K562 (cell line): ENCODE results near the gene RFNG. TPM values are rescaled to one million over a fixed set of nuclear protein-coding genes. Genes with fewer than 3 reads are reported as not detected.

Experiments used
- ATAC-seq: fragments of 200-7000 bp; cut with Tn5 transposase; 3 replicates; pipeline ENCODE4 v1.9.1; 2020; ENCODE audit warnings: moderate library complexity
- BruUV-seq: library from RNA; stranded (reverse); fragments of 400-500 nt; replicated peaks from 2 replicates; lab custom pipeline; 2021; lab: Mats Ljungman, UMichigan
- CTCF ChIA-PET: fragments of 300-600 bp; formaldehyde crosslinking; extraction: SDS; loops from one replicate; lab custom pipeline; 2021; ENCODE audit warnings: low intra/inter-chr PET ratio; lab: Yijun Ruan, JAX
- POLR2A ChIA-PET: fragments of 300-600, 350-650 bp; sonication (Branson Sonifier 250); formaldehyde crosslinking; extraction: SDS; loops from one replicate; lab custom pipeline; 2021; ENCODE audit warnings: antibody characterized with exemption, inconsistent platforms; lab: Yijun Ruan, JAX
- DNase-seq, 4 experiments: peaks; one replicate each; pipeline versions ENCODE4 v3.0.0 to v3.0.0-alpha.2; 2011 to 2018; ENCODE audit warnings: low spot score in 3 of 4, mixed read lengths in 3 of 4; ENCODE audit errors: extremely low read depth in 1 of 4
- FAIRE-seq: peaks from 2 replicates; lab custom pipeline; 2011; peaks lifted over from hg19 to GRCh38; lab: Jason Lieb, UNC
- H2AFZ ChIP-seq: 2 replicates; pipeline ENCODE4 v1.6.0; 2011; ENCODE audit warnings: low read depth, low read length, control low read depth, inconsistent platforms
- H3K27ac ChIP-seq: fragments of 200-600 bp; 3 replicates; pipeline ENCODE4 v1.8.0; 2011; ENCODE audit warnings: low read depth, mild to moderate bottlenecking, control low read depth, inconsistent platforms, low read length, moderate library complexity, mixed read lengths; ENCODE audit errors: extremely low read depth
- H3K27me3 ChIP-seq, 2 experiments: fragments of 300-600 bp in 1 of 2; 2 replicates in 1 of 2; 3 replicates in 1 of 2; pipeline versions ENCODE4 v1.6.0 to v1.8.0; 2011; ENCODE audit warnings: inconsistent platforms in 2 of 2, low read length in 2 of 2, mild to moderate bottlenecking in 1 of 2, mixed read lengths in 1 of 2, moderate library complexity in 1 of 2; ENCODE audit not compliant: control insufficient read depth in 2 of 2, insufficient read depth in 2 of 2
- H3K36me3 ChIP-seq: fragments of 300-600 bp; 3 replicates; pipeline ENCODE4 v1.8.0; 2011; ENCODE audit warnings: mild to moderate bottlenecking, low read length, inconsistent platforms; ENCODE audit not compliant: control insufficient read depth, insufficient read depth
- H3K4me1 ChIP-seq, 2 experiments: fragments of 200-600 bp in 1 of 2; replicated peaks in 1 of 2; 2 replicates in 1 of 2; 3 replicates in 1 of 2; pipeline versions ENCODE4 v1.5.1 to v1.8.0; 2011; ENCODE audit warnings: inconsistent platforms in 2 of 2, low read length in 2 of 2, mild to moderate bottlenecking in 1 of 2, mixed read lengths in 1 of 2, moderate library complexity in 1 of 2; ENCODE audit not compliant: control insufficient read depth in 2 of 2, insufficient read depth in 2 of 2
- H3K4me2 ChIP-seq: 2 replicates; pipeline ENCODE4 v1.6.1; 2011; ENCODE audit warnings: low read length, control low read depth, inconsistent platforms, mixed read lengths; ENCODE audit not compliant: insufficient read depth
- H3K4me3 ChIP-seq: fragments of 200-600 bp; sonication (generic), shearing (Covaris generic); 2 replicates; pipeline ENCODE4 v1.5.1; 2016; ENCODE audit warnings: control low read depth, inconsistent platforms
- H3K79me2 ChIP-seq: fragments of 200-600 bp; 3 replicates; pipeline ENCODE4 v1.8.0; 2011; ENCODE audit warnings: low read length, inconsistent platforms; ENCODE audit not compliant: control insufficient read depth, insufficient read depth
- H3K9ac ChIP-seq, 2 experiments: 2 replicates each; pipeline versions ENCODE4 v1.6.0 to v1.6.1; 2011; ENCODE audit warnings: low read depth in 2 of 2, low read length in 2 of 2, control low read depth in 1 of 2, inconsistent platforms in 1 of 2, mild to moderate bottlenecking in 1 of 2, mixed read lengths in 1 of 2; ENCODE audit not compliant: insufficient read depth in 1 of 2
- H3K9me1 ChIP-seq: one replicate; pipeline ENCODE4 v1.6.0; 2011; ENCODE audit warnings: inconsistent platforms, mild to moderate bottlenecking, low read length, moderate library complexity; ENCODE audit not compliant: control insufficient read depth, insufficient read depth
- H3K9me3 ChIP-seq: replicated peaks from 2 replicates; pipeline ENCODE4 v1.5.1; 2011; ENCODE audit warnings: low read depth, low read length, inconsistent platforms; ENCODE audit not compliant: control insufficient read depth, insufficient read depth
- H4K20me1 ChIP-seq: replicated peaks from 2 replicates; pipeline ENCODE4 v1.6.1; 2011; ENCODE audit warnings: low read length, inconsistent platforms, mixed read lengths; ENCODE audit not compliant: control insufficient read depth, insufficient read depth
- BCL6 ChIP-seq: fragments of 250-450 bp; sonication (Bioruptor Pico); IDR thresholded peaks from 2 replicates; pipeline ENCODE4 v1.4.0; 2020
- GTF2E2 ChIP-seq: fragments of 200-800 bp; sonication (Bioruptor generic); IDR thresholded peaks from 2 replicates; pipeline ENCODE4 v1.6.1; 2016; ENCODE audit warnings: missing genetic modification characterization, missing compliant biosample characterization
- ILK ChIP-seq: fragments of 450-650 bp; IDR thresholded peaks from 2 replicates; pipeline ENCODE4 v1.6.1; 2016; ENCODE audit warnings: missing genetic modification characterization, low read depth, mild to moderate bottlenecking, missing compliant biosample characterization, moderate library complexity, borderline replicate concordance
- KLF6 ChIP-seq: fragments of 250-450 bp; sonication (Bioruptor Pico); IDR thresholded peaks from 2 replicates; pipeline ENCODE4 v1.4.0; 2020; ENCODE audit warnings: mild to moderate bottlenecking, moderate library complexity, borderline replicate concordance
- POLR2G ChIP-seq: fragments of 200-400 bp; formaldehyde crosslinking; IDR thresholded peaks from 2 replicates; pipeline ENCODE4 v1.6.1; 2017; ENCODE audit warnings: low read depth, mild to moderate bottlenecking, antibody characterized with exemption, low read length, moderate library complexity
- WGBS: fragments of 100-300 bp; shearing (Covaris generic); methylation state at CpG from one replicate; pipeline ENCODE4 v1.1.6; 2016; ENCODE audit warnings: low coverage, mixed read lengths; ENCODE audit not compliant: insufficient coverage; ENCODE audit errors: missing lambda C conversion rate; 5-methylcytosine and 5-hydroxymethylcytosine counted together
- in situ Hi-C: fragments of 300-500 bp; cut with MboI; formaldehyde crosslinking; loops from 4 replicates; pipeline ENCODE4 v1.15.0; 2018; ENCODE audit warnings: inconsistent platforms, mixed read lengths
- intact Hi-C: fragments of 100-400 bp; cut with micrococcal nuclease; formaldehyde crosslinking; loops from 2 replicates; pipeline ENCODE4 v1.14.2; 2022
- polyA plus RNA-seq, 8 experiments: library from polyadenylated mRNA; depleted of rRNA in 4 of 8; stranded (reverse) in 5 of 8; unstranded in 3 of 8; fragments of >200 nt; fragmentation: Nextera tagmentation in 2 of 8; fragmentation: Illumina TruSeq in 1 of 8; extraction: Ambion mirVana in 2 of 8; extraction: Trizol in 1 of 8; gene quantifications; 2 replicates each; pipeline versions ENCODE4 v1.2.1 to v1.2.3, GENCODE V29; 2011 to 2014; ENCODE audit warnings: inconsistent platforms in 1 of 8, missing spikeins in 1 of 8
- total RNA-seq, 7 experiments: library from RNA; depleted of rRNA in 6 of 7; stranded (reverse); fragments of >200 nt in 6 of 7; fragmentation: Illumina TruSeq in 2 of 7; extraction: Trizol in 2 of 7; gene quantifications; 2 replicates each; pipeline versions ENCODE4 v1.2.1 to v1.2.3, GENCODE V29; 2011 to 2021; ENCODE audit warnings: low replicate concordance in 1 of 7
- TF ChIP-seq, protein P1 (sequence below): sonication (generic); formaldehyde crosslinking; IDR thresholded peaks from 2 replicates; pipeline ENCODE4 v1.8.0; 2023; ENCODE audit warnings: missing genetic modification reagents, mild to moderate bottlenecking, borderline replicate concordance

RFNG gene
- total and polyA plus RNA-seq, 9 of the 15 experiments (the other 6 are each of a cell fraction or from before 2014, with no cell fraction given): 0.32 to 32.8 (median 9.5) TPM

DNA sequence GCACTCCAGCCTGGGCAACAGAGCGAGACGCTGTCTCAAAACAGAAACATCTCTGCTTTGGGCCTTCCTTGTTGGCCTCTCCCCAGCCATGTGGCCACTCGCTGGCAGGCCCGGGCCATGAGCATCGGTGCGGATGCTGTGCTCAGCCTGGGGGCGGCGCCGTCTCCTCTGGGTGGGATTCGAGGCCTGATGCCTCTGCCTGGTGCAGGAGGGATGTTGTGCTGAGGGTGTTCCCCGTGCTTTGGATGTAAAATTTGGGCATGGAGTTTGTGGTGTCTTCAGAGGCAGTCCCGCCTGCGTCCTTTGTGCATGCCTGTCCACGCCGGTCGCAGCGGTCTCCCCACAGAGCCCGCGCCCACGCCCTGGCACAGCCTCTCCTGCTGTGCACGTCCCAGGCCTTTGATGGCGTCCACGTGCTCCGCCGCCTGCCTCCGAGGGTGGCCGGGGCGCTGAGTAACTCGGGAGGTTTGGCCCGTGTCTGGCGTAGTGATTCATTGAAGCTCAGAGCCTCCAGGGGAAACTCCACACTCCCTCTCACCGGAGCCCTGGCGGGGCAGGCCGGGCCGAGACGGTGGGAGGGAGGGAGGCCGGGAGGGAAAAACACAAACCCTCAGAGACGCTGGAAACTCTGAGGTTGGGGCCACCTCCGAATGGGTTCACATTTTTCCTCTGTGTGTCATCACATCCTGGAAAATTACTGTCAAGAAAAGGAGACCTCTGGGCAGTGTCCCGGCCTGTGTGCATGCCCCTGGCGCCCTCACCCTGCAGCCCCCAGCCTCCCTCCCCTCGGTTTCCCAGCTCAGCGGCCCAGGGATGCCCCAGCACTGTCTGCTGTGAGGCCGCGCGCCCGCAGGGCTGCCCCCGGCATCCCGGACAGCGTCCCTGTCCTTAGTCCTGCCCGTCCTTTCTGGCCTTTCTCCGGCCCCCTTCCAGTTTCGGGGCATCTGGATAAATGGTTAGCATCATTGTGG, 47.9 kb downstream of the RFNG start:
- no peaks in the 10 kb centered on the region for H3K9me3 ChIP-seq
- no peaks in the 10 kb centered on the region for H3K79me2 ChIP-seq
- in situ Hi-C loops: no loop called here
- no peak overlapping the region for H2AFZ ChIP-seq
- H3K9ac ChIP-seq: peak overlapping the region in 1 of 2 experiments; percentile 17; a peak in 1 of 4 replicates
- TF ChIP-seq KLF6 (no peak), GTF2E2 (tag) (no peak), BCL6 (CRISPR knock-in tag) (no peak), POLR2G (0 out of 2 replicates have a peak, but pooled peaks have one; percentile 10), ILK (tag) (no peak)
- TF ChIP-seq, protein P1, sequence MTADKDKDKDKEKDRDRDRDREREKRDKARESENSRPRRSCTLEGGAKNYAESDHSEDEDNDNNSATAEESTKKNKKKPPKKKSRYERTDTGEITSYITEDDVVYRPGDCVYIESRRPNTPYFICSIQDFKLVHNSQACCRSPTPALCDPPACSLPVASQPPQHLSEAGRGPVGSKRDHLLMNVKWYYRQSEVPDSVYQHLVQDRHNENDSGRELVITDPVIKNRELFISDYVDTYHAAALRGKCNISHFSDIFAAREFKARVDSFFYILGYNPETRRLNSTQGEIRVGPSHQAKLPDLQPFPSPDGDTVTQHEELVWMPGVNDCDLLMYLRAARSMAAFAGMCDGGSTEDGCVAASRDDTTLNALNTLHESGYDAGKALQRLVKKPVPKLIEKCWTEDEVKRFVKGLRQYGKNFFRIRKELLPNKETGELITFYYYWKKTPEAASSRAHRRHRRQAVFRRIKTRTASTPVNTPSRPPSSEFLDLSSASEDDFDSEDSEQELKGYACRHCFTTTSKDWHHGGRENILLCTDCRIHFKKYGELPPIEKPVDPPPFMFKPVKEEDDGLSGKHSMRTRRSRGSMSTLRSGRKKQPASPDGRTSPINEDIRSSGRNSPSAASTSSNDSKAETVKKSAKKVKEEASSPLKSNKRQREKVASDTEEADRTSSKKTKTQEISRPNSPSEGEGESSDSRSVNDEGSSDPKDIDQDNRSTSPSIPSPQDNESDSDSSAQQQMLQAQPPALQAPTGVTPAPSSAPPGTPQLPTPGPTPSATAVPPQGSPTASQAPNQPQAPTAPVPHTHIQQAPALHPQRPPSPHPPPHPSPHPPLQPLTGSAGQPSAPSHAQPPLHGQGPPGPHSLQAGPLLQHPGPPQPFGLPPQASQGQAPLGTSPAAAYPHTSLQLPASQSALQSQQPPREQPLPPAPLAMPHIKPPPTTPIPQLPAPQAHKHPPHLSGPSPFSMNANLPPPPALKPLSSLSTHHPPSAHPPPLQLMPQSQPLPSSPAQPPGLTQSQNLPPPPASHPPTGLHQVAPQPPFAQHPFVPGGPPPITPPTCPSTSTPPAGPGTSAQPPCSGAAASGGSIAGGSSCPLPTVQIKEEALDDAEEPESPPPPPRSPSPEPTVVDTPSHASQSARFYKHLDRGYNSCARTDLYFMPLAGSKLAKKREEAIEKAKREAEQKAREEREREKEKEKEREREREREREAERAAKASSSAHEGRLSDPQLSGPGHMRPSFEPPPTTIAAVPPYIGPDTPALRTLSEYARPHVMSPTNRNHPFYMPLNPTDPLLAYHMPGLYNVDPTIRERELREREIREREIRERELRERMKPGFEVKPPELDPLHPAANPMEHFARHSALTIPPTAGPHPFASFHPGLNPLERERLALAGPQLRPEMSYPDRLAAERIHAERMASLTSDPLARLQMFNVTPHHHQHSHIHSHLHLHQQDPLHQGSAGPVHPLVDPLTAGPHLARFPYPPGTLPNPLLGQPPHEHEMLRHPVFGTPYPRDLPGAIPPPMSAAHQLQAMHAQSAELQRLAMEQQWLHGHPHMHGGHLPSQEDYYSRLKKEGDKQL: no peak
- H3K4me1 ChIP-seq: peaks cover 0 to 76% of the 10 kb centered on the region in 2 experiments; a peak in 2 of 5 replicates
- no peak overlapping the region for H3K27ac ChIP-seq
- H3K4me2 ChIP-seq: no peak overlapping the region
- ChIA-PET POLR2A (interaction anchor here (0.6 to 0.8 kb wide), 4 partner anchors 14 to 368 kb away, joined by 3 to 5 read pairs (median 3); no protein-coding TSS in a partner anchor), CTCF (no interaction called here)
- intact Hi-C loops: no loop called here
- H3K36me3 ChIP-seq: no peaks in the 10 kb centered on the region
- no TSS peak for BruUV-seq
- 72% methylated on average over 31 of the region's 53 CpGs for WGBS
- peaks cover 3% of the 10 kb centered on the region for H3K9me1 ChIP-seq
- DNase-seq: no peak
- no peak for FAIRE-seq
- H3K4me3 ChIP-seq: no peak overlapping the region
- 0 out of 2 replicates have a peak, but pooled peaks cover 4% of the 10 kb centered on the region for H4K20me1 ChIP-seq
- H3K27me3 ChIP-seq: no peaks in the 10 kb centered on the region
- no peak for ATAC-seq
